ENCODE data around the gene VPS33A.

The VPS33A gene

GRCh38 chr12:122182887-122183587 is 83.3 kb downstream of the VPS33A start, which contains the start of gene LRRC43:
Gene LRRC43, plus strand, starts transcription at chr12:122183123. Its CDS starts 22 bp downstream, at chr12:122183145.
- no peak for DNase-seq (ENCODE audit: low read depth in 2 of 2)
